H1 (cell line): Measurements from ENCODE around the gene WDFY1. TPM values are rescaled to one million over a fixed set of nuclear protein-coding genes. Genes with fewer than 3 reads are reported as not detected.

Experiments used
- ATF2 ChIP-seq: IDR thresholded peaks from 2 replicates; pipeline ENCODE4 v1.6.1; 2012; ENCODE audit warnings: low read length, inconsistent platforms
- ATF3 ChIP-seq: IDR thresholded peaks from 2 replicates; pipeline ENCODE4 v1.6.1; 2011; ENCODE audit warnings: low read depth, mild to moderate bottlenecking, low read length; ENCODE audit not compliant: insufficient read depth
- BCL11A ChIP-seq, 2 experiments: IDR thresholded peaks; one replicate each; pipeline ENCODE4 v1.6.1; 2011; ENCODE audit warnings: low read depth in 2 of 2, low read length in 2 of 2, mild to moderate bottlenecking in 2 of 2
- BRCA1 ChIP-seq: IDR thresholded peaks from 2 replicates; pipeline ENCODE4 v1.6.1; 2012; ENCODE audit warnings: low read depth, low read length, improper control_type of control experiment
- CHD1 ChIP-seq: IDR thresholded peaks from 2 replicates; pipeline ENCODE4 v1.6.1; 2012; ENCODE audit warnings: low read depth, low read length, improper control_type of control experiment
- CTCF ChIP-seq, 3 experiments: IDR thresholded peaks; 1 replicate in 2 of 3; 2 replicates in 1 of 3; pipeline versions ENCODE4 v1.5.1 to v1.6.1; 2011; ENCODE audit warnings: low read length in 3 of 3, mild to moderate bottlenecking in 3 of 3, inconsistent platforms in 2 of 3, low read depth in 1 of 3, moderate library complexity in 1 of 3; ENCODE audit not compliant: insufficient read depth in 1 of 3; ENCODE audit errors: control extremely low read depth in 1 of 3
- PHF8 ChIP-seq: fragments of 200-600 bp; sonication (generic); conservative IDR thresholded peaks from 2 replicates; pipeline ENCODE4 v1.7.1; 2012; ENCODE audit warnings: low read depth, mild to moderate bottlenecking, inconsistent platforms, low read length, moderate library complexity
- RFX5 ChIP-seq: IDR thresholded peaks from 2 replicates; pipeline ENCODE4 v1.6.1; 2011; ENCODE audit warnings: low read depth, low read length, improper control_type of control experiment, borderline replicate concordance
- SIN3A ChIP-seq, 2 experiments: IDR thresholded peaks in 1 of 2; conservative IDR thresholded peaks in 1 of 2; 2 replicates each; pipeline ENCODE4 v1.6.1; 2011 to 2012; ENCODE audit warnings: low read length in 2 of 2, improper control_type of control experiment in 1 of 2, low read depth in 1 of 2, mild to moderate bottlenecking in 1 of 2
- SUZ12 ChIP-seq: fragments of 200-600 bp; sonication (generic); IDR thresholded peaks from 2 replicates; pipeline ENCODE4 v1.6.1; 2012; ENCODE audit warnings: mild to moderate bottlenecking, inconsistent platforms, low read length, moderate library complexity, mixed read lengths
- polyA plus RNA-seq, 7 experiments: library from polyadenylated mRNA; depleted of rRNA in 3 of 7; stranded (reverse) in 5 of 7; unstranded in 2 of 7; fragments of >200 nt in 5 of 7; fragments of 200-250 nt in 2 of 7; gene quantifications; 1 replicate in 5 of 7; 2 replicates in 1 of 7; 4 replicates in 1 of 7; pipeline versions ENCODE4 v1.2.1 to v1.2.3, GENCODE V29; 2011 to 2013; ENCODE audit warnings: missing spikeins in 2 of 7, mixed read lengths in 2 of 7
- total RNA-seq: library from RNA; stranded (reverse); fragmentation: NEBNext Ultra II Directional; extraction: Animal tissue kit (Norgen Biotek cat#: 25700); gene quantifications from 2 replicates; pipeline ENCODE4 v1.2.1, GENCODE V29; 2021

Gene WDFY1
- total and polyA plus RNA-seq, 2 of the 8 experiments (the other 6 are each of a cell fraction or from before 2014, with no cell fraction given): 68.4 to 94.7 TPM

GRCh38 chr2:223957092-223957851, 12.1 kb upstream of the WDFY1 start, which contains the start of gene MRPL44 (continued):
- TF ChIP-seq CHD1 (peak; percentile 49; the same call in 1 of the 2 replicates), ATF3 (no peak), BCL11A (IDR thresholded peaks at IDR 0.05; ENCODE audit: low read depth in 2 of 2, low read length in 2 of 2) (no peak), ATF2 (0 out of 2 replicates have a peak, but pooled peaks have one; percentile 57), PHF8 (peak; percentile 89), CTCF (IDR thresholded peaks at IDR 0.05; ENCODE audit: control extremely low read depth in 1 of 3, insufficient read depth in 1 of 3, low read depth in 1 of 3, low read length in 3 of 3) (no peak), BRCA1 (no peak), SUZ12 (no peak), SIN3A (conservative IDR thresholded peaks at IDR 0.05 in 1 of 2, IDR thresholded peaks at IDR 0.05 in 1 of 2; ENCODE audit: low read depth in 1 of 2, low read length in 2 of 2) (peak; percentile 89 to 95; a peak in 3 of 4 replicates), RFX5 (no peak)
